IPS-20b (cell line): Measurements from ENCODE around the gene MAP1A.

ENCODE experiments used
- H3K27ac ChIP-seq: one replicate; pipeline ENCODE4 v1.5.1; 2013; ENCODE audit warnings: low read length
- H3K27me3 ChIP-seq: 2 replicates; pipeline ENCODE4 v1.6.1; 2013; ENCODE audit warnings: mild to moderate bottlenecking, low read length, inconsistent platforms; ENCODE audit not compliant: insufficient read depth
- H3K36me3 ChIP-seq: 2 replicates; pipeline ENCODE4 v1.6.1; 2013; ENCODE audit warnings: low read depth, mild to moderate bottlenecking, inconsistent platforms, low read length, moderate library complexity; ENCODE audit not compliant: insufficient read depth
- H3K4me1 ChIP-seq: 2 replicates; pipeline ENCODE4 v1.6.1; 2013; ENCODE audit warnings: mild to moderate bottlenecking, control low read depth, inconsistent platforms, low read length, moderate library complexity; ENCODE audit not compliant: insufficient read depth
- H3K4me3 ChIP-seq: 2 replicates; pipeline ENCODE4 v1.5.1; 2013; ENCODE audit warnings: mild to moderate bottlenecking, low read length, inconsistent platforms
- H3K9ac ChIP-seq: 2 replicates; pipeline ENCODE4 v1.6.1; 2013; ENCODE audit warnings: low read depth, mild to moderate bottlenecking, inconsistent platforms, low read length, moderate library complexity
- H3K9me3 ChIP-seq: 2 replicates; pipeline ENCODE4 v1.6.1; 2013; ENCODE audit warnings: mild to moderate bottlenecking, low read depth, low read length, inconsistent platforms; ENCODE audit not compliant: insufficient read depth

MAP1A gene

GRCh38 chr15:43523646-43524045 is 6.2 kb downstream of the MAP1A start:
- Histone ChIP-seq H3K4me3 (no peak overlapping the region), H3K27me3 (peaks cover 24% of the 10 kb centered on the region), H3K4me1 (peaks cover 6% of the 10 kb centered on the region), H3K9ac (no peak overlapping the region), H3K36me3 (no peaks in the 10 kb centered on the region; the same call in 1 of the 2 replicates), H3K27ac (no peak overlapping the region), H3K9me3 (no peaks in the 10 kb centered on the region; the same call in 1 of the 2 replicates)

GRCh38 chr15:43524254-43524845 is 6.9 kb downstream of the MAP1A start:
- H3K27ac ChIP-seq: no peak overlapping the region
- H3K4me3 ChIP-seq: no peak overlapping the region
- H3K9me3 ChIP-seq: no peaks in the 10 kb centered on the region; the same call in 1 of the 2 replicates
- H3K4me1 ChIP-seq: no peaks in the 10 kb centered on the region
- no peak overlapping the region for H3K9ac ChIP-seq
- H3K27me3 ChIP-seq: peaks cover 17% of the 10 kb centered on the region
- no peaks in the 10 kb centered on the region; the same call in 1 of the 2 replicates for H3K36me3 ChIP-seq

- H3K4me1 ChIP-seq: no peaks in the 10 kb centered on the region; the same call in 1 of the 2 replicates
- H3K36me3 ChIP-seq: no peaks in the 10 kb centered on the region; the same call in 1 of the 2 replicates
- no peak overlapping the region for H3K4me3 ChIP-seq
- H3K9ac ChIP-seq: no peak overlapping the region
- H3K9me3 ChIP-seq: no peaks in the 10 kb centered on the region; the same call in 1 of the 2 replicates
- peaks cover 9% of the 10 kb centered on the region; the same call in 1 of the 2 replicates for H3K27me3 ChIP-seq
- no peak overlapping the region for H3K27ac ChIP-seq
Measured at GRCh38 chr15:43525131-43525530, 7.7 kb downstream of the MAP1A start.

- H3K36me3 ChIP-seq: no peaks in the 10 kb centered on the region; the same call in 1 of the 2 replicates
- no peak overlapping the region for H3K9ac ChIP-seq
- no peaks in the 10 kb centered on the region; the same call in 1 of the 2 replicates for H3K9me3 ChIP-seq
- no peak overlapping the region for H3K4me3 ChIP-seq
- peaks cover 6% of the 10 kb centered on the region; the same call in 1 of the 2 replicates for H3K4me1 ChIP-seq
- no peak overlapping the region for H3K27ac ChIP-seq
- peaks cover 2% of the 10 kb centered on the region; the same call in 1 of the 2 replicates for H3K27me3 ChIP-seq
Measured at GRCh38 chr15:43526261-43526930, 9.0 kb downstream of the MAP1A start.

- Histone ChIP-seq H3K27ac (no peak overlapping the region), H3K36me3 (no peaks in the 10 kb centered on the region; the same call in 1 of the 2 replicates)
Measured at GRCh38 chr15:43527016-43527801, 9.8 kb downstream of the MAP1A start.

GRCh38 chr15:43527802-43528541 is 10.6 kb downstream of the MAP1A start:
- no peak overlapping the region for H3K27ac ChIP-seq
- no peaks in the 10 kb centered on the region; the same call in 1 of the 2 replicates for H3K9me3 ChIP-seq
- H3K4me3 ChIP-seq: no peak overlapping the region
- H3K36me3 ChIP-seq: no peaks in the 10 kb centered on the region; the same call in 1 of the 2 replicates
- H3K27me3 ChIP-seq: no peaks in the 10 kb centered on the region; the same call in 1 of the 2 replicates
- H3K4me1 ChIP-seq: peaks cover 12% of the 10 kb centered on the region; the same call in 1 of the 2 replicates
- no peak overlapping the region for H3K9ac ChIP-seq

More at GRCh38 chr15:43527016-43527801, 9.8 kb downstream of the MAP1A start:
- H3K27me3 ChIP-seq: no peaks in the 10 kb centered on the region; the same call in 1 of the 2 replicates
- no peak overlapping the region for H3K4me3 ChIP-seq
- H3K4me1 ChIP-seq: peaks cover 12% of the 10 kb centered on the region; the same call in 1 of the 2 replicates
- H3K9me3 ChIP-seq: no peaks in the 10 kb centered on the region; the same call in 1 of the 2 replicates
- H3K9ac ChIP-seq: no peak overlapping the region

- no peak overlapping the region for H3K9ac ChIP-seq
- no peak overlapping the region for H3K27ac ChIP-seq
- H3K4me3 ChIP-seq: no peak overlapping the region
- no peaks in the 10 kb centered on the region; the same call in 1 of the 2 replicates for H3K27me3 ChIP-seq
- no peaks in the 10 kb centered on the region; the same call in 1 of the 2 replicates for H3K9me3 ChIP-seq
- H3K4me1 ChIP-seq: peaks cover 12% of the 10 kb centered on the region; the same call in 1 of the 2 replicates
- no peaks in the 10 kb centered on the region; the same call in 1 of the 2 replicates for H3K36me3 ChIP-seq
Measured at GRCh38 chr15:43528542-43529007, 11.2 kb downstream of the MAP1A start.

- Histone ChIP-seq H3K27ac (no peak overlapping the region), H3K9me3 (no peaks in the 10 kb centered on the region; the same call in 1 of the 2 replicates), H3K4me3 (no peak overlapping the region), H3K9ac (no peak overlapping the region), H3K4me1 (peaks cover 12% of the 10 kb centered on the region; the same call in 1 of the 2 replicates), H3K36me3 (no peaks in the 10 kb centered on the region), H3K27me3 (no peaks in the 10 kb centered on the region; the same call in 1 of the 2 replicates)
Measured at GRCh38 chr15:43529141-43529540, 11.7 kb downstream of the MAP1A start.

GRCh38 chr15:43529587-43530345 is 12.4 kb downstream of the MAP1A start:
- no peaks in the 10 kb centered on the region; the same call in 1 of the 2 replicates for H3K9me3 ChIP-seq
- H3K36me3 ChIP-seq: 0 out of 2 replicates have a peak, but pooled peaks cover 1% of the 10 kb centered on the region
- peaks cover 12% of the 10 kb centered on the region; the same call in 1 of the 2 replicates for H3K4me1 ChIP-seq
- no peak overlapping the region for H3K4me3 ChIP-seq
- H3K9ac ChIP-seq: no peak overlapping the region
- H3K27me3 ChIP-seq: no peaks in the 10 kb centered on the region; the same call in 1 of the 2 replicates
- no peak overlapping the region for H3K27ac ChIP-seq

GRCh38 chr15:43531018-43531670 is 13.7 kb downstream of the MAP1A start:
- H3K27me3 ChIP-seq: no peaks in the 10 kb centered on the region; the same call in 1 of the 2 replicates
- no peak overlapping the region for H3K4me3 ChIP-seq
- 0 out of 2 replicates have a peak, but pooled peaks cover 6% of the 10 kb centered on the region for H3K36me3 ChIP-seq
- no peaks in the 10 kb centered on the region for H3K9me3 ChIP-seq
- no peak overlapping the region for H3K27ac ChIP-seq
- H3K4me1 ChIP-seq: peaks cover 12% of the 10 kb centered on the region; the same call in 1 of the 2 replicates
- no peak overlapping the region for H3K9ac ChIP-seq
